Muscle layer of colon (tissue), 2 donors: Measurements from ENCODE around the gene ZNF593OS.

Experiments
- H3K27ac ChIP-seq: one replicate; pipeline ENCODE4 v1.7.0; 2013; ENCODE audit warnings: low read depth, mild to moderate bottlenecking, low read length, moderate library complexity
- H3K27me3 ChIP-seq, 2 donors: one replicate each; pipeline ENCODE4 v1.7.0; 2013; ENCODE audit warnings: low read length in 2 of 2, mild to moderate bottlenecking in 2 of 2; ENCODE audit not compliant: insufficient read depth in 2 of 2, control insufficient read depth in 1 of 2
- H3K36me3 ChIP-seq: one replicate; pipeline ENCODE4 v1.7.0; 2013; ENCODE audit warnings: mild to moderate bottlenecking, low read length; ENCODE audit not compliant: insufficient read depth
- H3K4me1 ChIP-seq: one replicate; pipeline ENCODE4 v1.7.0; 2013; ENCODE audit warnings: mild to moderate bottlenecking, low read length; ENCODE audit not compliant: insufficient read depth
- H3K4me3 ChIP-seq, 2 donors: one replicate each; pipeline ENCODE4 v1.7.0; 2013; ENCODE audit warnings: low read length in 2 of 2, low read depth in 1 of 2, mild to moderate bottlenecking in 1 of 2, moderate library complexity in 1 of 2
- H3K9ac ChIP-seq: one replicate; pipeline ENCODE4 v1.7.0; 2013; ENCODE audit warnings: low read length
- H3K9me3 ChIP-seq: one replicate; pipeline ENCODE4 v1.7.0; 2013; ENCODE audit warnings: mild to moderate bottlenecking, low read length
- donor health status: abdominal sarcoma.
- donor health status: Adenocarcinoma of cecum.

Gene ZNF593OS

DNA sequence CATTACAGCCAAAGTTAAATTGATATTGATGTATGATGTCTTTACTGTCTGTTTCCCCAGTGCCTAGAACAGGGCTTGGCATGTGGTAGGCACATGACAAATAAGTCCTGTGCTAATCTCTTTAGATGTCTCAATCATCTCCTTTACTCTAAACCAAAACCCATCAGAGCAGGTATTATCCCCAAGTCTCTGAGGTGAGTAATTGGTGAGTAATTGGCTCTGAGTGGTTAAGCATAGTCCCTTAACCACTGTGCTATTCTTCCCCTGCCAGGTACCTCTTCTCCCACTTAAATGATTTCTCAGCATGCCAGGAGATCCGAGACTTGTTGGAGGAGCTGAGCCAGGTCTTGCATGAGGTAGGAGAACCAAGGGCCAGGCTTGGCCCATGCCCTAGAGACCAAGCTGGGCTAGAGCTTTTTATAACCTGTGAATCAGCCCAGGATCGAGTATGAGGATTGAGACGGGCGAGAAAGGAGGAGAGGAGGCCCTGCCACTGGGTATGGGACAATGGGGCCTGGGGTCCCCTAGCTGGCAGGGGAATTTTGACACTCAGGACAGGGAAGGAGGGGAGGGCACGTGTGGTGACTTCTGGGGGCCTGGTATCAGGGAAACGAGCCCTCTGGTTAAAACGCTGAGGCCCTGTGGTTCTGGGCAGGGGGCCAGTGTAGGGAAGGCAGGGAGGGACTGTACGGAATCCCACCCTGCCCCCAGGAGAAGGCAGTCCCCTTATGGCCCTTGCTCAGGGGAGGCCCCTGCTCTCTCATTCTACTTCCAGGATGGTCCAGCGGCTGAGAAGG, 10.2 kb upstream of the ZNF593OS start:
- Histone ChIP-seq H3K27ac (no peak overlapping the region), H3K9me3 (no peaks in the 10 kb centered on the region), H3K27me3 (no peaks in the 10 kb centered on the region), H3K4me1 (no peaks in the 10 kb centered on the region), H3K36me3 (no peaks in the 10 kb centered on the region), H3K9ac (no peak overlapping the region), H3K4me3 (no peak overlapping the region)

- Histone ChIP-seq H3K36me3 (no peaks in the 10 kb centered on the region), H3K9ac (no peak overlapping the region), H3K4me1 (no peaks in the 10 kb centered on the region), H3K9me3 (no peaks in the 10 kb centered on the region), H3K4me3 (no peak overlapping the region), H3K27ac (no peak overlapping the region), H3K27me3 (no peaks in the 10 kb centered on the region)
Measured at GRCh38 chr1:26180010-26180506, 8.4 kb upstream of the ZNF593OS start.

DNA sequence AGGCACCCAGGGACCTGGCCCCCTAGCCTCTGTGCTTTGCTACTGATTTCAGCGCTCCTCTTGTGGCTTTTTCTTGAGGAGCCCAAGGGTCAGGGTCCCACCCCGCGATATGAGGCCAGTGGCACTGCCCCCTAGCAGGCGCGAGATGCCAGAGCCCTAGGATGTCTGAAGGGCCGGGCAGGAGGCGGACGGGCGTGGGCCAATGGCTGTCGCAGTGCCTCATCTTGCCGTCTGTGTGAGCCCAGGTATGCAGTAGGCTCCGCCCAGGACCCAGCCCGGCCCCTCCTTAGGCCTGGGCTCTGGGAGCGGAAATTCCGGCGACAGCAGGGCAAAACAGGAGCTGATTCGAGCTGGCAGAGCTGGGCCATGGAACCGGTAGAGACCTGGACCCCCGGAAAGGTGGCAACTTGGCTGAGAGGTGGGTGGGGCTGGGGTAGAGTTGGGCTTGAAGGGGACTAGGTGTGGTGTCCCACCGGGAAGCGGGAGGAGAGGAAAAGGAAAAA, 5.6 kb upstream of the ZNF593OS start, which contains the start of gene CNKSR1:
Gene CNKSR1, plus strand, starts transcription at position 310 of the 503 bp plus-strand sequence. Its CDS starts 57 bp downstream, at position 367.
- Histone ChIP-seq H3K4me3 (no peak within 1 kb of the TSS), H3K27me3 (no peaks in the 10 kb centered on the region), H3K9ac (no peak within 1 kb of the TSS)

DNA sequence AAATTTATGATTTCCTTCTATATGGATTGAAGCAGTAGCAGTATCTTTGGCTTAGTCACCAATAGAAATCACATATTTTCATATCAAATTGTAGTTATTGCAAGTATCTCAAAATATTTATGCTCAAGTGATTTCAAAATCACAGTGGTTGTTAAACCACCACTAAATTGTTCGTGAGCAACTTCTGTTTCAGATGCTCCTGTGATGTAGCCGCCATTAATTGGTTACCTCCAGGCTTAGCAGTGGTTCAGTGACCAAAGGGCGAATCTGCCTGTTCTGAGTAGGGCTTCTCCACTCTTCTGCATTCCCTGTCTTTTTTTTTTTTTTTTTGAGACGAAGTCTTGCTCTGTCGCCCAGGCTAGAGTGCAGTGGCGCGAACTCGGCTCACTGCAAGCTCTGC, 3.7 kb upstream of the ZNF593OS start:
- H3K9me3 ChIP-seq: no peaks in the 10 kb centered on the region
- no peak overlapping the region for H3K9ac ChIP-seq
- no peaks in the 10 kb centered on the region for H3K27me3 ChIP-seq
- H3K36me3 ChIP-seq: no peaks in the 10 kb centered on the region
- H3K4me1 ChIP-seq: peaks cover 5% of the 10 kb centered on the region
- H3K4me3 ChIP-seq: no peak overlapping the region
- H3K27ac ChIP-seq: no peak overlapping the region

More for the DNA sequence above, 5.6 kb upstream of the ZNF593OS start, which contains the start of gene CNKSR1:
- no peaks in the 10 kb centered on the region for H3K36me3 ChIP-seq
- no peak within 1 kb of the TSS for H3K27ac ChIP-seq
- no peaks in the 10 kb centered on the region for H3K4me1 ChIP-seq
- H3K9me3 ChIP-seq: no peaks in the 10 kb centered on the region

- H3K4me3 ChIP-seq: peak overlapping the region; percentile 57 to 87
- no peaks in the 10 kb centered on the region for H3K27me3 ChIP-seq
- peak overlapping the region; percentile 61 for H3K27ac ChIP-seq
- no peaks in the 10 kb centered on the region for H3K36me3 ChIP-seq
- no peaks in the 10 kb centered on the region for H3K9me3 ChIP-seq
- H3K9ac ChIP-seq: peak overlapping the region; percentile 62
- H3K4me1 ChIP-seq: peaks cover 8% of the 10 kb centered on the region
Measured at GRCh38 chr1:26170472-26170821, 1.2 kb downstream of the ZNF593OS start.

- Histone ChIP-seq H3K9me3 (no peaks in the 10 kb centered on the region), H3K27me3 (no peaks in the 10 kb centered on the region), H3K4me1 (peaks cover 8% of the 10 kb centered on the region), H3K9ac (peak within 1 kb of the TSS; percentile 62), H3K36me3 (no peaks in the 10 kb centered on the region), H3K4me3 (peak within 1 kb of the TSS; percentile 57 to 87), H3K27ac (peak within 1 kb of the TSS; percentile 61)
Measured at GRCh38 chr1:26169669-26170471, 1.8 kb downstream of the ZNF593OS start, which contains the start of gene ZNF593. TSS of gene ZNF593 (plus strand) at chr1:26169908. CDS start at chr1:26169984, 76 bp downstream.

DNA sequence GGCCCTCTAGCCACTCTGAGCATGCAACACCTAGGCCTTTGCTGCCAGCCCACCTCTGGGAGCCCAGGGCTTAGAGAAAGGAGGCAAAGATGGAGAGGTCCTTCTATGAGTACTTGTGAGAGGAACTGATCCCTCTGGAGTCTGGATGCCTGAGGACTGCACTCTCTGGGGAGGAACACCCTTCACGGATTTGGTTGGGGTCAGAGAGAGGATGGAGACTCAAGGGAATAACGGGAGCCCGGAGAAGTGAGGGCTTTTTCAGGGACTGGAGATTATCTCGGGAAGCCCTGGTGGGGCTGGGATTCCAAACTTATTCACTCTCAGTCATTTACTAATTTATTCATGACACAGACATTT, 2.5 kb downstream of the ZNF593OS start:
- H3K9ac ChIP-seq: no peak overlapping the region
- H3K27ac ChIP-seq: no peak overlapping the region
- H3K4me1 ChIP-seq: peaks cover 8% of the 10 kb centered on the region
- peak overlapping the region in 1 of 2 donors; percentile 87 for H3K4me3 ChIP-seq
- no peaks in the 10 kb centered on the region for H3K27me3 ChIP-seq
- H3K36me3 ChIP-seq: no peaks in the 10 kb centered on the region
- no peaks in the 10 kb centered on the region for H3K9me3 ChIP-seq

DNA sequence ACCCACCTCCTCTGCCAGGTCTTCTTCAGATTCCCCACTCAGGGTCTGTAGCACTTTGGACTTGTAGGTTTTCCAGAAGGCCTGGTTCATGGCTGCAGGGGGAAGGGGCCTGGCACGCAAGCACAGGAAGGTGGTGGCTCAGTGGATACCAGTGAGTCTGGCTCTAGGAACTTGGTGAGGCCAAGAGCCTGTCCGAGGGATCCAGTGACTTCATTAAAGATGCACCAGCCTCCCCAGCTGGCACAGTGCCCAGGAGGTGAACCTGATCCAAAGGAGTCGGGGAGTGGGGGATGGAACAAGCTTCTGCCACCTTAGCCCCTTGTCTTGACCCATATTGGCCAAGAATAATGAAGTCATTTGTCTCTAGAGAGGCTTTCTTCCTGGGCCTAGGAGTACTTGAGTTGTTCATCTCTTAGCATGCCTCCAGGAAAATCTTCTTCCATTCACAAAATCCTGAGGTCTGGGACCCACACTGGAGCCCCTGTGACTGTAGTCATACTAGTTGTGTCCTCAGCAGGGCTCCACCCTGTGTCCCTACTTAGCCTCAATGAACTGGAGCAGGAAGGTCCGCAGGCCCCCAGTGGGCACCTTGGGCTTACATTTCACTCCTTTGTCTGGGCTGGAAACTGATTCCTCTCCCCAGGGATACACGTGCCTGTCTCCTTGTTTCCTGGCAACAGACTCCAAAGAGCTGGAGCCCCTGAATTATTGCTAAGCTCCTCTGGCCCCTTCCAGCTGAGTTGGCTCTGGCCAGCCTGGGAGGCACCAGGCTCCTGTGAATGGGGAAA, 3.0 kb downstream of the ZNF593OS start, which contains the start of gene C1orf232:
Gene C1orf232, minus strand, starts transcription at position 554 of the 788 bp plus-strand sequence. Its CDS starts 464 bp downstream, at position 90.
- peak within 1 kb of the TSS; percentile 61 for H3K27ac ChIP-seq
- no peaks in the 10 kb centered on the region for H3K9me3 ChIP-seq

GRCh38 chr1:26166719-26167281, 4.8 kb downstream of the ZNF593OS start:
- Histone ChIP-seq H3K4me3 (no peak overlapping the region), H3K9me3 (no peaks in the 10 kb centered on the region), H3K27ac (no peak overlapping the region), H3K36me3 (no peaks in the 10 kb centered on the region), H3K27me3 (no peaks in the 10 kb centered on the region), H3K9ac (no peak overlapping the region), H3K4me1 (peaks cover 12% of the 10 kb centered on the region)

More for the DNA sequence above, 3.0 kb downstream of the ZNF593OS start, which contains the start of gene C1orf232:
- no peaks in the 10 kb centered on the region for H3K36me3 ChIP-seq
- H3K4me1 ChIP-seq: peaks cover 8% of the 10 kb centered on the region
- peak within 1 kb of the TSS; percentile 57 to 87 for H3K4me3 ChIP-seq
- peak within 1 kb of the TSS; percentile 62 for H3K9ac ChIP-seq
- H3K27me3 ChIP-seq: no peaks in the 10 kb centered on the region
